Ovary (tissue), 3 donors: ENCODE results near the gene PIK3R1.
A peak's percentile ranks its signal among the peaks of the same experiment; 100 is the strongest.

Source experiments
- EP300 ChIP-seq: sonication (generic); formaldehyde crosslinking; IDR thresholded peaks from one replicate; pipeline ENCODE4 v1.6.1; 2017; ENCODE audit warnings: antibody characterized with exemption
- POLR2A ChIP-seq: fragments of 450-650 bp; IDR thresholded peaks from one replicate; pipeline ENCODE4 v1.6.1; 2017; ENCODE audit warnings: antibody characterized with exemption, mild to moderate bottlenecking, moderate library complexity
- TF ChIP-seq, protein P1 (sequence below), 3 donors: fragments of 450-650 bp in 2 of 3; fragments of 200-600 bp in 1 of 3; IDR thresholded peaks; one replicate each; pipeline versions ENCODE4 v1.5.1 to v1.8.0; 2016 to 2022; ENCODE audit warnings: antibody characterized with exemption in 3 of 3, mild to moderate bottlenecking in 1 of 3
- donor health status: DM: no; HTN: no; CAD: no.

DNA sequence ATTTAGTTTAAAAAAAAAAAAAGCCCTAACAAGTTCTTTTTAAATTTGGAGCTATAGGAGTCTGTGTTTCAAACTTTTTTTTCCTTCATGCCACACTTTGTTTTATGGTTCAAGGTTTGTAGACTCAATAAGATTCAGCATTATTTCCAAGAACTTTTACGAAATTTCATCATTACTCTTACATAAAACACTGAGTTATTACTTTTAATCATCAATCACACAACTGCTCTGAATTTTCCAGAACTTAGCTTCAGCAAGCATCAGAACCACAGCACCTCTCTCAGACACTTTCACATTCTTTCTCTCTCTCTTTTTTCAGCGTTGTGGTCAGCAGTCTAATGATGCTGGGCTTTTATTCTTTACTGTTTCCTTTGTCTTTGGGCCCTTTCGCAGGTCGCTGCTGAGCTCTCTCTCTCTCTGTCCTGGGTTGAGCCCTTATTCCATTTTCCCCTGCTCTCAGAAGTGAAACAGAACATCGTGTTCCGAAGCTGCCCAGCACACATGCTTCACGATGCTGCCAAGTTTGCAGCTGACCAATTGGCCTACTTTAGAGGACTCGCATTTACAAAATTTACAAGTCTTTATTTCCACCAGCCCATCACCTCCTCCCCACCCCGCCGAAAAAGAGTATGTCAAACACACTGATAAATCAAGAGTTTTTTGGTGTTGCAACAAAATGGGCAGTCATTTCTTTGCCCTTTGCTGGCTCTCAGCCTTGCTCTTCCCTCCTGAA, 44.6 kb upstream of the PIK3R1 start:
- TF ChIP-seq, protein P1, sequence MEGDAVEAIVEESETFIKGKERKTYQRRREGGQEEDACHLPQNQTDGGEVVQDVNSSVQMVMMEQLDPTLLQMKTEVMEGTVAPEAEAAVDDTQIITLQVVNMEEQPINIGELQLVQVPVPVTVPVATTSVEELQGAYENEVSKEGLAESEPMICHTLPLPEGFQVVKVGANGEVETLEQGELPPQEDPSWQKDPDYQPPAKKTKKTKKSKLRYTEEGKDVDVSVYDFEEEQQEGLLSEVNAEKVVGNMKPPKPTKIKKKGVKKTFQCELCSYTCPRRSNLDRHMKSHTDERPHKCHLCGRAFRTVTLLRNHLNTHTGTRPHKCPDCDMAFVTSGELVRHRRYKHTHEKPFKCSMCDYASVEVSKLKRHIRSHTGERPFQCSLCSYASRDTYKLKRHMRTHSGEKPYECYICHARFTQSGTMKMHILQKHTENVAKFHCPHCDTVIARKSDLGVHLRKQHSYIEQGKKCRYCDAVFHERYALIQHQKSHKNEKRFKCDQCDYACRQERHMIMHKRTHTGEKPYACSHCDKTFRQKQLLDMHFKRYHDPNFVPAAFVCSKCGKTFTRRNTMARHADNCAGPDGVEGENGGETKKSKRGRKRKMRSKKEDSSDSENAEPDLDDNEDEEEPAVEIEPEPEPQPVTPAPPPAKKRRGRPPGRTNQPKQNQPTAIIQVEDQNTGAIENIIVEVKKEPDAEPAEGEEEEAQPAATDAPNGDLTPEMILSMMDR (IDR thresholded peaks at IDR 0.05), result no peak
- TF ChIP-seq EP300, result peak; percentile 79
- TF ChIP-seq POLR2A, result no peak
